Hematopoietic multipotent progenitor cell treated with erythropoietin and hydrocortisone succinate and interleukin-3 and kit ligand, for 4 days (in vitro differentiated cells): ENCODE results near the gene RAPH1.
"Not testable (repeated sequence)": the region's sequence is repeated elsewhere in the genome, so short reads cannot be mapped to it uniquely, and the experiment has no call there.

Experiments
- DNase-seq: peaks from one replicate; pipeline ENCODE4 v3.0.0-alpha.2; 2015

The RAPH1 gene

GRCh38 chr2:203547356-203547755, 12.3 kb upstream of the RAPH1 start:
- DNase-seq, result no peak

DNA sequence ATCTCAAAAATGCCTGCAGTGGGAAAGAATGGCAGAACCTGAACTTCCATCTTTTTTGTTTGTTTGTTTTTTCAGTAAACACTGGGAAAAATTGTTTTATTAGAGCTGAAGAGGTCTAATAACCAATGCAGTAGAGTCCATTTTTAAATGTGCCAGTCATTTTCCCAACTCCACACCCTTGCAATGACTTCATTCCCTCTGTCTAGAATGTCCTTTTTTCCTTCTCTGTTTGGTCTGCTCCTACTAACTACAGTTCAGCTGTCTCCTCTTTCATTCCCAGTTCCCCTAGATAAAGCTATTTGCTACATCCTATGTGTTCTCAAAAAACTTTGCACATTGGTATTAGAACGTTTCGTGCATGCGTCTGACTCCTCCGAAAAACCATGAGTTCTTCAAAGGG, 9.3 kb upstream of the RAPH1 start:
- DNase-seq, result no peak

DNA sequence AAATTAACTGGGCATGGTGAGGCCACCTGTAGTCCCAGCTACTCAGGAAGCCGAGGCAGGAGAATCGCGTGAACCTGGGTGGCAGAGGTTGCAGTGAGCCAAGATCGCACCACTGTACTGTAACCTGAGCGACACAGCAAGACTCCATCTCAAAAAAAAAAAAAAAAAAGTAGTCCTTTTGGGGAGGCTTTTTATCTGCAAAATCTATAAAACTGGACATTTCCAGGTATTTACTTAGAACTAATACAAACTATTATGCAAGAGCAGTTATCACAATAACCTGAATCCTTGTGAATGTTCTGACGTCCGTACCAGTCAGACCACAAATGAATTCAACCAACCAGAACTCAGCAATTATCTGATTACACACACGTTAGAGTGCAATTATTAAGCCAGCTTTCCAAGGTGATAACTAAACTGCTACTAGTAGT, 8.8 kb upstream of the RAPH1 start:
- no peak for DNase-seq

DNA sequence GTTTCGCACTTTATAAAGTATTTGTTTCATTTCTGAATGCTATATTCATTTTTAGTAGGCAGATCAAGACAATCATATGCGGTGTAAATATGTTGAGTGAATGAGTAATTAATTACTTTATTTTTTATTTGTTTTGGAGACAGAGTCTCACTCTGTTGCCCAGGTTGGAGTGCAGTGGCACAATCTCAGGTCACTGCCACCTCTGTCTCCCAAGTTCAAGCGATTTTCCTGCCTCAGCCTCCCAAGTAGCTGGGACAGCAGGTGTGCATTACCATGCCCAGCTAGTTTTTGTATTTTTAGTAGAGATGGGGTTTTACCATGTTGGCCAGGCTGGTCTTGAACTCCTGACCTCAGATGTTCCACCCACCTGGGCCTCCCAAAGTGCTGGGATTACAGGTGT, 5.5 kb upstream of the RAPH1 start:
- DNase-seq, result not testable (repeated sequence)

- not testable (repeated sequence) for DNase-seq
Measured at GRCh38 chr2:203538237-203538636, 3.1 kb upstream of the RAPH1 start.

DNA sequence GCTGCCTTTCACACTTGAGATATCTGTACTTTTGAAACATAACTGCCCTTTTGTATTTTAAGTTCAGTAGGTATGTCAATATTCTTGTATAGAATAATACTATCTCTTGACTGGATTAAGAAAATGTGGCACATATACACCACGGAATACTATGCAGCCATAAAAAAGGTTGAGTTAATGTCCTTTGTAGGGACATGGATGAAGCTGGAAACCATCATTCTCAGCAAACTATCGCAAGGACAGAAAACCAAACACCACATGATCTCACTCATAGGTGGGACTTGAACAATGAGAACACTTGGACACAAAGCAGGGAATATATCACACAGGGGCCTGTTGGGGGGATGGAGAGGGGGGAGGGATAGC, 1.5 kb upstream of the RAPH1 start:
- not testable (repeated sequence) for DNase-seq

DNA sequence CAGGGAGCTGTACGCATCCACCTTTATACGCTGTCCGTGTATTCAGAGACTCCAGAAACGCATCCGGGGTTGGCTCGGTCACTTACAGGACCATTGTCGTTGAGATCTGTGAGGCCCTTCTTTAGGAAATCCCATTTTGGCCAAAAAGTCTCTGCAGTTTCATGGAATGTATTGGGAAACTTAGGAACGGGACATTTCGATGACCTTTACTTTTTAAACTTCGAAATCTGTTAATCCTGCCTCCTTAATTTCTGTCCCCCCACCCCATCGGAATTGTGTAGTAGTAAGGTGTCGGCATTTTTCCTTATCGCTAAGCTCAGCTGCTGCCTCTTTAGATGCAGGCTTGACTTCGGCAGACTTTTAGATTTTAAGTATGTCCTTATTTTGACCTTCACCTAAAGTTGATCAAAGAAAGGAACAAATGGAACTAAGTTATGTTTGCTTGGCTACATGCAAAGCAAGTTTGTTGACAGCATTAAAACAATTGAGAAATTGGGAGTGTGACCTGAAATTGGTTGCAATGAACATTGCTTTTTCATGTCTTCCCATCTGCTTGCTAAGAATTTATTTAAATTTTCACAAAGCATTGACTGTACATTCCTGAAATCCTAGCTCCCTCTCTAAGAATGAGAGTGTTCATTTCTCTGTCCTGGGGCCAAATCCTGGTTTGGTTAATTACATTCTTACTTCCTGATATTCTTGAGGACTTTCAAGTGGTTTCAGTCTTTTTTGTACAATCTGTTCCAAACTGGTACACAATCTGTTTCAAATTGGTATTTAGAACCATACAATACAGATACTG, 884 bp upstream of the RAPH1 start:
- DNase-seq, result peak; percentile 25

- peak; percentile 52 for DNase-seq
Measured at GRCh38 chr2:203534621-203535077, 452 bp downstream of the RAPH1 start.

GRCh38 chr2:203533676-203534591, 1.2 kb downstream of the RAPH1 start:
- DNase-seq, result peak; percentile 46

DNA sequence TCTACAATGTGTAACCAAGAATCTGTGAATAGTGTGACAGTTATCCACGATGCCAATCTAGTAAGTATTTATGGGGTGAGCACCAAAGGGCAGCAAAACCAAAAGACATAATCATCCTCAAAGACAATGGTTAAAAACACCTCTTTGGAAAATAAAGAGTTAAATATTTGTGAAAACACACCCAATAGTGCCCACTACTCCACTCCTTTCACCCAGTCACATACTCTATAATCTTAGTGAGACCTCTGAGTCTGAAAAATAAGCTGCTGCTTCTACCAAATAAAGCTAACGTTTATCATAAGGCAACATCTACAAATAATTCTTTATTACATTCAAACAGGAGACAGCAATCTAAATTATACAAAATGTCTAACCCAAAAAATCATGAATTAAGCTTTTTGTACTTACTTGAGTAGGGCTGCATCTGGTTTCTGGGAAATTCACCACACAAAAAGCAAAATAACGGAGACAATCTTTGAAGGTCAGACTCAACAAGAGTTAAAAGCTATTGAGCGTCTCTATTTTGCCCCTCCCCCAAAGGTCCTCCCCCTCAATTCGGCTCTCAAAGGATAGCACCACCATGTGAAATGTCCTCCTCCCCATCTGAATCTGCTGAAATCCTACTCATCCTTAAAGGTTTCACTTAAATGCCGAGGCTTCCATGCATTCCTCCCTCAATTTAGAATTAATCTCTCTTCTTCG, 2.0 kb downstream of the RAPH1 start:
- no peak for DNase-seq

GRCh38 chr2:203527719-203528118, 7.4 kb downstream of the RAPH1 start:
- DNase-seq, result no peak

GRCh38 chr2:203513268-203513667, 21.8 kb downstream of the RAPH1 start:
- DNase-seq, result not testable (repeated sequence)

DNA sequence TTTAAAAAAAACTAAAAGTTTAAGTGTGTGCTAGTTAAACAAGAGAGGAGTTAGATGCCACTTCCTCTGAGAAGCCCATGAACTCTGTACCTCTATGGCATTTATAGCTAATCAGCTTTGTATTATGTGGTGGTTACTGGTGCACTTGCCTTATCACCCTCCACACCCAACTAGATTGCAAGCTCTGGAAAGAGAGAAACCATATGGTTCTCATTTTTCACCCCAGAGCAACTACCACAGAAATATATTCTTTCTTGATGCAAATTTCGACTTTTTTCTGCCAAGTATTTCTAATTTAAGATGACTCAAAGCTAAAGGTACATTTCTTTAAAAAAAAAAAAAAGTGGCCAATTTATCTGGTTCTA, 24.2 kb downstream of the RAPH1 start:
- DNase-seq, result peak; percentile 85

- no peak for DNase-seq
Measured at GRCh38 chr2:203510256-203510940, 24.7 kb downstream of the RAPH1 start.

DNA sequence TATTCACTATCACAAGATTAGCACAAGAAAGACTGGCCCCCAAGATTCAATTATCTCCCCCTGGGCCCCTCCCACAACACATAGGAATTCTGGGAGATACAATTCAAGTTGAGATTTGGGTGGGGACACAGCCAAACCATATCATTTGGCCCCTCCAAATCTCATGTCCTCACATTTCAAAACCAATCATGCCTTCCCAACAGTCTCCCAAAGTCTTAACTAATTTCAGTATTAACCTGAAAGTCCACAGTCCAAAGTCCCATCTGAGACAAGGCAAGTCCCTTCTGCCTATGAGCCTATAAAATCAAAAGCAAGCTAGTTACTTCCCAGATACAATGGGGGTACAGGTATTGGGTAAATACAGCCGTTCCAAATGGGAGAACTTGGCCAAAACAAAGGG, 31.6 kb downstream of the RAPH1 start:
- not testable (repeated sequence) for DNase-seq

- no peak for DNase-seq
Measured at GRCh38 chr2:203501873-203502272, 33.2 kb downstream of the RAPH1 start.

GRCh38 chr2:203500951-203501350, 34.1 kb downstream of the RAPH1 start:
- DNase-seq, result peak; percentile 34

DNA sequence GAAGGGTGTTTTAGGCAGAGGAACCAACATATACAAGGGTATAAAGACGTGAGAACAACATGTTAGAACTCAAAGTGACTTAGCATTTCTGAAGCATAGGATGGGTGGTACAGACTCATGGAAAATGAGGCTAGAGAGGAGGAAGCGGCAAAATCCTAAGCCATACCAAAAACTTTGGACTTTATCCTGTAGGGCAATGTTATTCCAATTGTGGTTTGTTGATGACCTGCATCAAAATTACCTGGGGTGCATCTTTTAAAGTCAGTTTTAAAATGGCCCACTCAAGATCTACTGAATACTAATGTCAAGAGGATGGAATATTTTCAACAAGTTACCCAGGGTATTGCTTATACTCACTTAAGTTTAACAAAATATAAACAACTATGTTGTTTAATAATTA, 34.8 kb downstream of the RAPH1 start:
- DNase-seq, result no peak

GRCh38 chr2:203498161-203498560, 36.9 kb downstream of the RAPH1 start:
- peak; percentile 25 for DNase-seq

DNA sequence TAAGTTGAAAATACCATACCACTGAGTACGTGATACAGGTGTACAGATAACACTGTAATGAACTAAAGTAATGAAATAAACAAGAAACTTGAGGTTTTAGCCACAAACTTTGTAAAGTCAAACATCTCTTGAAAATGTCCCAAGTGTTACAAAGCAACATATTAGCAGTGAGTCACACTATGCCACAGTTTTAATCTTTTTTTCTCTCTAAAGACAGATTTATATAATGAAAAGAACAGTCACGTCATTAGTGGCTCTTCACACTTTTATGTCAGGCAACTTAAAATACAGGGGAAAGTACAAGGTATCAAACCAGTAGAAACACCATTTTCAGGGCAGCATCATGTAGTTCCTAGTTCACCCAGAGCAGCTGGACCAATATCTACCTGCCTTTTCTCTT, 42.1 kb downstream of the RAPH1 start:
- no peak for DNase-seq

DNA sequence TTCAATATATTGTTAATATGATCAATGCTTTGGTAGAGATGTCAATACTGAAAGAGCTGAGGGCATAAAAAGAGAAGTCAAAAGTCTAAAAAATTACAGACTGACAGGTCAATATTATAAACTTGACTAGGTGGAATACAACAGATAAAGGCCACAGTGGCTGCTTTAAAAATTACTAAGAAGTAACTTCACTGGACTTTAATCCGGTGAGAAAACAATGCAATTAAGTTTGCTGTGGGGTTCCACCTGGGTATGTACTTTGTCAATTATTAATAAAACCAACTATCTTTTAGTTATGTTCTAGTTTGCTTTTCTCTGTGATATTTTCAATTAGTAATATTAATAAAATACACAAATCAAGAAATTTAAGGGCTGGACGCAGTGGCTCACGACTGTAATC, 44.7 kb downstream of the RAPH1 start:
- DNase-seq, result no peak

- no peak for DNase-seq
Measured at GRCh38 chr2:203489531-203489930, 45.6 kb downstream of the RAPH1 start.
